Coronary artery (tissue), 2 donors: Measurements from ENCODE around the gene C4orf50.

Experiments used
- DNase-seq: peaks from one replicate; pipeline ENCODE4 v3.0.0-alpha.2; 2017; ENCODE audit warnings: low spot score
- H3K27ac ChIP-seq, 2 donors: fragments of 200-600 bp; sonication (generic); one replicate each; pipeline ENCODE4 v1.5.1; 2016 to 2019
- H3K4me3 ChIP-seq: fragments of 200-600 bp; sonication (generic); 2 replicates; pipeline ENCODE4 v1.5.1; 2016; ENCODE audit warnings: mild to moderate bottlenecking, moderate library complexity
- TF ChIP-seq, protein P1 (sequence below): fragments of 200-600 bp; sonication (generic); IDR thresholded peaks from one replicate; pipeline ENCODE4 v1.5.1; 2019; ENCODE audit warnings: antibody characterized with exemption

Gene C4orf50

DNA sequence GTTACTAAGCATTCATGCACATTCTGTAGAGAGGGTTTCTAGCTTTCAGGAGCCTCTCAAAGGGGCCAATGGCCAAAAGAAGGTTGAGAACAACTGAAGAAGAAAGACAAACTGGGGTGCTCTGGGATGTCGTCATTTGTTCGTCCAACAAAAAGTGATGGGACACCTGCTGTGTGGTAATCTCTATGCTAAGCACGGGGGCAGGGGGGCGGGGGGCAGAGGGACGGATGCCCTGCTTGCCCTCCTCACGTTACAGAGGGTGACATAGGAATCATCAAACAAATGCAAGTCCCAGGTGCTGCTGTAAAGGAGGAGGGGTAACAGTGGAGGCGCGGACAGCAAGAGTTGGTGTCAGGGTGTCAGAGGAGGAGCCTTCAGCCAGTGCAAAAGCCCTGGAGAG, 112.5 kb downstream of the C4orf50 start:
- no peak overlapping the region for H3K4me3 ChIP-seq
- TF ChIP-seq, protein P1, sequence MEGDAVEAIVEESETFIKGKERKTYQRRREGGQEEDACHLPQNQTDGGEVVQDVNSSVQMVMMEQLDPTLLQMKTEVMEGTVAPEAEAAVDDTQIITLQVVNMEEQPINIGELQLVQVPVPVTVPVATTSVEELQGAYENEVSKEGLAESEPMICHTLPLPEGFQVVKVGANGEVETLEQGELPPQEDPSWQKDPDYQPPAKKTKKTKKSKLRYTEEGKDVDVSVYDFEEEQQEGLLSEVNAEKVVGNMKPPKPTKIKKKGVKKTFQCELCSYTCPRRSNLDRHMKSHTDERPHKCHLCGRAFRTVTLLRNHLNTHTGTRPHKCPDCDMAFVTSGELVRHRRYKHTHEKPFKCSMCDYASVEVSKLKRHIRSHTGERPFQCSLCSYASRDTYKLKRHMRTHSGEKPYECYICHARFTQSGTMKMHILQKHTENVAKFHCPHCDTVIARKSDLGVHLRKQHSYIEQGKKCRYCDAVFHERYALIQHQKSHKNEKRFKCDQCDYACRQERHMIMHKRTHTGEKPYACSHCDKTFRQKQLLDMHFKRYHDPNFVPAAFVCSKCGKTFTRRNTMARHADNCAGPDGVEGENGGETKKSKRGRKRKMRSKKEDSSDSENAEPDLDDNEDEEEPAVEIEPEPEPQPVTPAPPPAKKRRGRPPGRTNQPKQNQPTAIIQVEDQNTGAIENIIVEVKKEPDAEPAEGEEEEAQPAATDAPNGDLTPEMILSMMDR: no peak

DNA sequence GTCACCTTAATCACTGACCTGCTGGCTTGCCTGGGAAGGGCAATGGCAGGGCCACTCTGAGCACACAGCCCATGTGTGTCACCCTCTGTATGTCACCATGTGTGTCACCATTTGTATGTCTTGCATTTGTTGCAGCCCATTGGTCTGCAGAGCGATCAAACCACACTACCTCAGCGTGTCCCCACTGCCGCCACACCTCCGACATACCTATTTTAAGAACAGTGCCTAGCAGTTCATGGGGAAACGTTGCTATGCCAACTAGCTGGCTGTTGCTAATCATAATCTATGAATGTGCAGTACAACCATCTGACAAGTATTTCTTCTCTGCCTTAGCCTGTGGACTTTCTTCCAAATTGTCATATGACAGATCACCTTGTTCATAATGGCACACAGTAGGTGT, 117.4 kb downstream of the C4orf50 start:
- DNase-seq: no peak
- Histone ChIP-seq H3K4me3 (no peak overlapping the region), H3K27ac (no peak overlapping the region)
- TF ChIP-seq, protein P1: no peak

More for the DNA sequence above, 112.5 kb downstream of the C4orf50 start:
- no peak overlapping the region for H3K27ac ChIP-seq
- DNase-seq: no peak

DNA sequence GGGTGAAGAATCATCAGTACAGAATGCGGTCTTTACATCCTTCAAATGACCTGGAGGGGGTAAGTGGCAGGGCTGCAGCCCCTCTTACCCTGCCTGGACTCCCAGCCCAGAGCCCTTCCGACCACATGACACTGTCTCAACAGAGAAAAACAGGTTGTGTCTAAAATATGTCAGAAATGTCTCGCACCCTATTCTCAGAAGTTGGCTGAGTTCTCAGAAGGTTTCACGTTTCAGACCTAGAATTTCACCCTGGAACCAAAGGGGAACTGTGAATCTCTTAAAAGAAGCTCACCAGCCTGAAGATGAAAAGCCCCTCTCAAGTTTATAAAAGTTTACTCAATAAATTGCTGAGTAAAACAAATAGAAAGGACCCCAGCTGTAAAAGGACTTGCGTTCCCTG, 118.3 kb downstream of the C4orf50 start:
- TF ChIP-seq, protein P1: no peak
- DNase-seq: no peak

DNA sequence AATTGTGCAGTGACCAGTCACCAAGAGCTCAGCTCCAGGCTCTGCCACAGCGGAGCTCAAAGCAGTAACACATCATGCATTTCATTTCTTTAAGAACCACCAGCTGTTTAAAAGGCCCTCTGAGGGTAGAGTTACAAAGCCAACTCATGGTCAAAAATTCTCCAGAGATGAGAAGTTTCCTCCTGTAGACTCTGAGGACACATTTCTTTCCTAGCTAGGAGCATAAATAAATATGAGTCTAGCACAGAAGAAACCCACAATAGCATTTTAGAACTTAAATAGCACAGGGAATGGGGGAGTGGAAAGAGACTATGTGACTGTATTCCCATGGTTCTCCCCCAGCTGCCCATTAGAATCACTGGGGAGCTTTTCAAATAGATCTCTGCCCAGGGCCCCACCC, 118.8 kb downstream of the C4orf50 start:
- TF ChIP-seq, protein P1: no peak
- DNase-seq: no peak
- H3K27ac ChIP-seq: no peak overlapping the region
- H3K4me3 ChIP-seq: no peak overlapping the region

More for the DNA sequence above, 118.3 kb downstream of the C4orf50 start:
- Histone ChIP-seq H3K27ac (no peak overlapping the region), H3K4me3 (no peak overlapping the region)

DNA sequence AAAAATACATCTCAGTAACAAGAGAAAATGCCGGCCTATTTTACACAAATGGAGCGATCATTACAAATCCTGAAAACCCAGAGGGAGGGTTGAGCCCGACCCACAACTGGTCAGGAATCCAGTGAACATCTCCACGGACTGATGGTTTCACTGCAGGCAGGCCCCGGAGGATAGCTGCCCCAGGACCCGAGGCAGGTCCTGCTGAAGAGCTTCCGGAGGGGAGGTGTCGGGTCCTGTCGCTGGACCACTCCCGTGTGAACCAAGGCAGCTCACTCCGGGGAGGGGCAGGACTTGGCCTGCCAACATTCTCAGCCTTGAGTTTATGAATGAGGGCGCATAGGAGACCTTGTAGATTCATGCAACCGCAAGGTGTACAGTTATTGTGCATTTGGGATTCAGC, 120.6 kb downstream of the C4orf50 start:
- Histone ChIP-seq H3K27ac (no peak overlapping the region), H3K4me3 (no peak overlapping the region)
- no peak for DNase-seq
- TF ChIP-seq, protein P1: no peak

DNA sequence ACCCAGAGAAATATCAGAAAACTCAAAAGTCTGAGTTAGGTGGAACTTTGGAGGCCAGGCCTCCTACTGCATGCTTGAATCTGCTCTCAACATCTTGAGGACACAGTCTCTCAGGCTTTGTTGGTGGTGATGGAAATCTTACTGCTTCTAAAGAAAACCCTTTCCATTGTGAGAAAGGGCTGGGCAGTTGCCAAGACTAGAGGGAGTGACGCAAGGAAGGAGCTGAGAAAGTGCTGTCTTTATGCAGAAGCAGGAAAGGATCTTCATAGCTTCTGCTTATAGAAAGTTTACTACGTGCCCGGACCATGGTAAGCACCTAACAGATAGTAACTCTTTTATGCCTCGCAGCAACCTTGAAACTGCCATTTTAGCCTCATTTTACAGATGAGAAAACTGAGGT, 122.9 kb downstream of the C4orf50 start:
- no peak for DNase-seq
- TF ChIP-seq, protein P1: no peak
- Histone ChIP-seq H3K4me3 (no peak overlapping the region), H3K27ac (no peak overlapping the region)

DNA sequence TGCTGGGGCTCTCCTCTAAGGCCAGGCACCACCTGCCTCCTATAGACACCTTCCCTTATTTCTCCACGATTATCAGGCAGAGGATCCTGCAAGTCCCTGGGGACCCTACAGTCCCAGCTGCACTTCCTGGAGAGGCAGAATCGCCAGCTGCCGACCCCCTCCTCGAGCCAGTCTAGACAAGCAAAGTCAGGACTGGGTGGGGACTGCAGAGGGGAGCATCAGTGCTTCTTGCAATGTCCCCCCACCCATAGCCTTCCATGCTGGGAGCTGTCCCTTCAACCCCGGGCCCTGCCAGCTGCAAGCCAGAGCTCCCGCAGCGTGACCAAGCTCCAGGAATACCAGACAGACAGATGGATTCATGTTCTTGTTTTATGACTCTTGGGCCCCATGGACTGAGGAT, 124.0 kb downstream of the C4orf50 start:
- Histone ChIP-seq H3K4me3 (no peak overlapping the region), H3K27ac (no peak overlapping the region)
- DNase-seq: no peak
- TF ChIP-seq, protein P1: no peak
